IgD-negative memory B cell (primary cell): ENCODE data around the gene TARDBP. TPM values are rescaled to one million over a fixed set of nuclear protein-coding genes. Genes with fewer than 3 reads are reported as not detected.
"Not testable (repeated sequence)": the region's sequence is repeated elsewhere in the genome, so short reads cannot be mapped to it uniquely, and the experiment has no call there.

ENCODE experiments used
- H3K27ac Mint-ChIP-seq, 3 donors: one replicate each; pipeline ENCODE4 v1.8.0; 2020 to 2022; ENCODE audit warnings: mild to moderate bottlenecking in 3 of 3, mixed read lengths in 3 of 3, moderate library complexity in 1 of 3
- H3K27me3 Mint-ChIP-seq: one replicate; pipeline ENCODE4 v1.8.0; 2021; ENCODE audit warnings: mixed read lengths
- H3K36me3 Mint-ChIP-seq: one replicate; pipeline ENCODE4 v1.8.0; 2020; ENCODE audit warnings: mild to moderate bottlenecking, mixed read lengths
- H3K4me1 Mint-ChIP-seq, 3 donors: one replicate each; pipeline ENCODE4 v1.8.0; 2020 to 2022; ENCODE audit warnings: mixed read lengths in 3 of 3, mild to moderate bottlenecking in 1 of 3
- H3K4me3 Mint-ChIP-seq, 4 donors: one replicate each; pipeline ENCODE4 v1.8.0; 2020 to 2022; ENCODE audit warnings: mild to moderate bottlenecking in 4 of 4, mixed read lengths in 4 of 4, moderate library complexity in 3 of 4
- H3K9me3 Mint-ChIP-seq, 3 donors: one replicate each; pipeline ENCODE4 v1.8.0; 2020 to 2021; ENCODE audit warnings: mixed read lengths in 3 of 3, mild to moderate bottlenecking in 1 of 3
- polyA plus RNA-seq: library from polyadenylated mRNA; unstranded; fragments of 300-500 nt; fragmentation: Illumina TruSeq; gene quantifications from one replicate; pipeline ENCODE4 v1.2.3, GENCODE V29; 2021

The TARDBP gene
- polyA plus RNA-seq, 1 donor from 2014 or later: 59.2 TPM

DNA sequence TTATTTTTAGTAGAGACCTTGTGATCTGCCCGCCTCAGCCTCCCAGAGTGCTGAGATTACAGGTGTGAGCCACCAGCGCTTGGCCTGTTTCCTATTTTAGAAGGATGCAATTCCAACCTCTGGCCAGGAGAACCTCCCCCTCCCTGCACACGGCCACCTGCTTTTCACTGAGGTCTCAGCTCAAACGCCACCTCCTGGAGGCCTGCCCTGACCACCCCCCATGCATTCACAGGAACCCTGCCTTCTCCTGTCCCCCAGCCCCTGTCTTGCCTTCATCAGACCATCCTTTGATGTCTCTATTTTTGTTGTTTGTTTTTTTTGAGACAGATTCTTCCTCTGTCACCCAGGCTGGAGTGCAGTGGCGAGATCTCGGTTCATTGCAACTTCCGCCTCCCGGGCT lies 45.0 kb downstream of the TARDBP start:
- Mint-ChIP-seq H3K9me3 (no peaks in the 10 kb centered on the region), H3K4me1 (peaks cover 10 to 16% (median 11%) of the 10 kb centered on the region in 3 donors), H3K4me3 (peak overlapping the region in 2 of 4 donors; percentile 47 to 100), H3K36me3 (peaks cover 3% of the 10 kb centered on the region), H3K27me3 (no peaks in the 10 kb centered on the region), H3K27ac (peak overlapping the region in 1 of 3 donors; percentile 59)

DNA sequence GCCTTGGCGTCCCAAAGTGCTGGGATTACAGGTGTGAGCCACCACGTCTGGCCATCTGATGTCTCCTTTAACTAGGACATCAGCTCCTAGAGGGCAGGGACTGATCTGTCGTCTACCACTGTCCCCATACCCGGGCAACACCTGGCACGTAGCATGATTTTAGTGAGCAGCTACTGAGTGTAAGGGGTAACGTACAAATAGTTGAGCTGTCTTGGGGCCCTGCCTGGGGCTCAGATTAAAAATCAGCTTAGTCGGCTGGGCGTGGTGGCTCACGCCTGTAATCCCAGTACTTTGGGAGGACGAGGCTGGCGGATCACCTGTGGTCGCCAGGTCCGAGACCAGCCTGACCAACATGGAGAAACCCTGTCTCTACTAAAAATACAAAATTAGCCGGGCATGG lies 45.6 kb downstream of the TARDBP start:
- Mint-ChIP-seq H3K36me3 (peaks cover 3% of the 10 kb centered on the region), H3K4me3 (peak overlapping the region in 3 of 4 donors; percentile 70 to 100 (median 99)), H3K27me3 (no peaks in the 10 kb centered on the region), H3K4me1 (peaks cover 11 to 14% (median 14%) of the 10 kb centered on the region in 3 donors), H3K9me3 (no peaks in the 10 kb centered on the region), H3K27ac (no peak overlapping the region)

DNA sequence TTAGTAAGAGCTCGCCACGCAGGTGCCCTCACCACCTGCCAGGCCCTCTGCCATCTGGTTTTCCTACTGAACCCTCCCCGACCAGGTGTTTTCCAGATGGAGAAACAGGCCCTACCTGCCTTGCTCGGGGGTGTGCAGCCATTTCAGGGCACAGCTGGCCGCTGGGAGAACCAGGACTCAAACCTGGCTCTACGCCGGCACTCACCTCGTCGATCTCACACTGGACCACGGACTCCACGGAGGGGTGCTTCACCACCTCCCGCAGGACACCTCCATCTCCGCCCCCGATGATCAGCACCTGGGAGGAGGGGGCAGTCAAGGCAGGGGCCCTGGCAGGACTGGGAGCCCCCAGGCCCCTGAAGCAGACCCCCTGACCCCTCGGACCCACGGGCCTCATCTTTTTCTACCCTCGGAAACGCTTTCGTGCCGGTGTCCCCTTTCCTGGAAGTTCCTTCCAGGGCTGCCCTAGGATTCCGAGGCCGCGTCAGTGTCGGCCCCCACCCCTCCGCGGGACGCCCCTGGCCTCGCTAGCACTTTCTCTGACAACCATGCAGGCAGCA lies 46.2 kb downstream of the TARDBP start:
- Mint-ChIP-seq H3K27me3 (no peaks in the 10 kb centered on the region), H3K27ac (peak overlapping the region in 1 of 3 donors; percentile 92), H3K4me1 (peaks cover 11 to 14% (median 14%) of the 10 kb centered on the region in 3 donors), H3K36me3 (peaks cover 3% of the 10 kb centered on the region), H3K4me3 (peak overlapping the region; percentile 89 to 100 (median 97)), H3K9me3 (no peaks in the 10 kb centered on the region)

DNA sequence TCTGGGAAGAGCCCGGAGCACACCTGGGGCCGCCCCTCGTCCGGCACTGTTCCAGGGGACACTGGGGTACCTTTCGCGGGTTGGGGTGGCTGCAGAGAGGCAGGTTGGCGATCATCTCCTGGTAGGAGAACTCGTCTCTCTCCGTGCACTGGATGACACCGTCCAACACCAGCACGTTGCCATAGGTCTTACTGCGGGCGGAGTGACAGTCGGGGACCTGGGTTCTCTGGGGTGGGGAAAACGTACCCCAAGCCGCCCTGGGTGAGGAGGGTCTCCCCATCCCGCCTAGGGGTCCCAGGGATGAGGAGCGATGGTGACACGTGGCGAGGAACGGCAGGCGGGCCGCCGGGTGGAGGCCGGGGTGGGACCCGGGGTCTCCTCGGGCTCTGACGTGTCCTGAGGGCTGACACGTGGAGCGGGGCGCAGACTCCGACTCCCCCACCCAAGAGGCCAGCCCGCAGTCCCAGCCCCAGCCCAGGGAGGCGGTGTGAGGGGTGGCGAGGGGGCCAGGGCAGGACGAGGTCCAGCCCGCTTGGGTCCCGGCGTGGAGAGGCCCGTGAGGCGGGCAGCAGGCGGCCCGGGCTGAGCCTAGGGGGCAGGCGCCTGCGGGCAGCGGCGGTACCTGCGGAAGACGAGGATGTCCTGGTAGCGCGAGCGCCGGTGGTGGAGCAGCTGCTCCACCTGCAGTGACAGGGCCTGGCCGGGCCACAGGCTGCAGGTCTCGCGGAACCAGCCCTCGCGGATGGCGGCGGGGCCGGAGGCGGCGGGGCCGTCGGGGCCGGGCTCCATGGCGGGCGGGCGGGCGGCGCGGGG lies 46.9 kb downstream of the TARDBP start:
- Mint-ChIP-seq H3K9me3 (no peaks in the 10 kb centered on the region), H3K27ac (peak overlapping the region in 1 of 3 donors; percentile 92), H3K4me1 (peaks cover 11 to 14% (median 14%) of the 10 kb centered on the region in 3 donors), H3K27me3 (no peaks in the 10 kb centered on the region), H3K36me3 (peaks cover 3% of the 10 kb centered on the region), H3K4me3 (peak overlapping the region; percentile 89 to 100 (median 97))

DNA sequence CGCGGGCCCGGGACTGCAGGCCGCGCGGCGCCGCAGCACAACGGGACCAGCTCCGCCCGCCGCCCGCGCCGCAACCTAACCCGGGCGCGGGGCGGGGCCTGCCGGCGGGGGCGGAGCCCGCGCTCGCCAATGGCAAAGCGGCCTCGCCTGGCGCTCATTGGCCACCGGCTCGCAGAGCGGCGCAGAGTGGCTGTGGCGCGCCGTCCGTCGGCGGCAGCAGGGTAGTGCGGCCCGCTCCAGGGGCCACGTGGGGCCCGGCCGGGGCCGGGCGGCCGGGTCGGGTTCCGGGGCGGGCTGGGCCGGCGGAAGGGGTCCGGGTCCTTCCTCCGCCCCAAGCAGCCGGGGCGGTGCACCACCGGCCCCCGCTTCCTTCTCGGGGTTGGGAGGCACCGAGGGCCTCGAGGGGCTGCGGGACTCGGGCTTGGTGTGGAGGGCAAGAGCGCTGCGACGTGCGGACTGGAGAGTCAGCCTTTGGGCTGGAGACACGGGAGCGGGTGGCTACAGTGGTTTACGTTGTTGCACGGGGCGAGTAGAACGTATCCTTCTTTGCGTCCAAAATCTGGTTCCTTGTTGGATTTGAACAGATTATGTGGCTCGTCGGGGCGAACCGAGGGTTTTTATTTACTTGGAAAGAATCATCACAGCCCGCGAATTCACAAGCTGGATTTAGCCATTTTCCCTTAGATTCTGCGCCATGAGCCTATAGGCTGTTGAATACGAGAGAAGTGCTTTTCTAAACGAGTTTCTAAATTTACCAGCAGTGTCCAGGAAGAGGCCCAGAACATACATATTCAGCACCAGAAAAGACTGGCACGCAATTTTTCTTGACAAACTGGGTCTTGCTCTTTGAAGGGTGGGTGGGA lies 47.7 kb downstream of the TARDBP start, which contains the start of gene SRM:
Gene SRM, minus strand, starts transcription at position 51 of the 863 bp plus-strand sequence. CDS start 75 bp downstream, outside the sequence.
- Mint-ChIP-seq H3K4me3 (peak within 1 kb of the TSS; percentile 89 to 100 (median 97)), H3K27ac (peak within 1 kb of the TSS; percentile 84 to 92 (median 85)), H3K9me3 (no peaks in the 10 kb centered on the region), H3K27me3 (no peaks in the 10 kb centered on the region), H3K4me1 (peaks cover 11 to 14% (median 14%) of the 10 kb centered on the region in 3 donors), H3K36me3 (peaks cover 3% of the 10 kb centered on the region)

DNA sequence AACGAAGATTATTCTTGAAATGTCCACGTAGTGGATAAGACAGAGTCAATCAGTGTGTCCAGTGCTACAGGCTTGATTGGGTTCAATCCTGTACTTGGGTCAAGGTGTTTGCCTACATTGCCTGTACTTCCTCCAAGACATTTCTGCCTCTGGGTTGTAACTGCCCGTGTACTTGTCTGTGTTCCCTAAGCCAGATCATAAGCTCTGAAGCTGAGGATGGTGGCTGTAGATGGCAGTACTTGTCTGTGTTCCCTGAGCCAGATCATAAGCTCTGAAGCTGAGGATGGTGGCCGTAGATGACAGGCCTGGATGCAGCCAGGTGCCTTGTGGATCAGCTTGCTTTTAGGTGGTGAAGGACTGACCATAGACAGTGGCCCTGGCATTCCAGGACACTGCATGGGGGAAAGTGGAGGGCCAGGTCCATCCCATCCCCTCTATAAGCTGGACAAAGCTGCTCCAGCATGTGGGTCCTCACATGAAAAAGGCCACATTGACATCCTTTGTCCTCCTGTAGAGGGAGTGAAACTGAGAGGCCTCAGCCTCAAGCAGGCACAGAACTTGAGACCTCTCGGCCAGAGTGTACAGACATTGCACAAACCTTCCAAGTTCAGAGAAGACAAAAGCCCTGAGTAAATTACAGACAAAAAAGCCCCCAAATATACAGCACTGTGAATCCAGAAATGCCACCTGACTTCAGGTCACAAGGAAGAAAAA lies 49.4 kb downstream of the TARDBP start:
- peak overlapping the region; percentile 21 to 100 (median 52) for H3K4me3 Mint-ChIP-seq
- no peaks in the 10 kb centered on the region for H3K27me3 Mint-ChIP-seq
- peaks cover 11 to 14% (median 14%) of the 10 kb centered on the region in 3 donors for H3K4me1 Mint-ChIP-seq
- H3K9me3 Mint-ChIP-seq: no peaks in the 10 kb centered on the region
- peaks cover 3% of the 10 kb centered on the region for H3K36me3 Mint-ChIP-seq
- no peak overlapping the region for H3K27ac Mint-ChIP-seq

DNA sequence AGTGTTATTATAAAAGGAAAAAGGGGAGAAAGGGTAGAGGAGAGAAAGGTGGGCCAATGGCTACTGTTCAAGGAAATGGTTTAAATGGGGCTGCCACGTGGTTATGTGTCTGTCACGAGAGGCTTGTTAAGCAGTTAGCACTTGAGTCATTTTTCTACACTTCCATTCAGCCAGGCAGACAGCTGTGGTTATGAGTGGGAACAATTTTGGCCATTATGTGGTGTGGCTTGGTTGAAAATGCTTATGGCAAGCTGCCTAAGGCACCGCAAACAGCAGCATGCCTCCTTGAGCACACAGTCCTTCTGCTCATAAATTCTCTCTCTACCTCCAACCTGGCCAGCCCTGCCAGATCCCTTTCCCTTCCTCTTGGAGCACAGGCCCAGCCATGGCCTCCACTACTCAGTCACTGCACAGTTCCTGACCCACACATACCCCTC lies 50.5 kb downstream of the TARDBP start:
- Mint-ChIP-seq H3K27ac (peak overlapping the region in 1 of 3 donors; percentile 14), H3K27me3 (no peaks in the 10 kb centered on the region), H3K9me3 (no peaks in the 10 kb centered on the region), H3K4me1 (peaks cover 11 to 14% (median 11%) of the 10 kb centered on the region in 3 donors), H3K4me3 (peak overlapping the region in 1 of 4 donors; percentile 81), H3K36me3 (peaks cover 2% of the 10 kb centered on the region)

DNA sequence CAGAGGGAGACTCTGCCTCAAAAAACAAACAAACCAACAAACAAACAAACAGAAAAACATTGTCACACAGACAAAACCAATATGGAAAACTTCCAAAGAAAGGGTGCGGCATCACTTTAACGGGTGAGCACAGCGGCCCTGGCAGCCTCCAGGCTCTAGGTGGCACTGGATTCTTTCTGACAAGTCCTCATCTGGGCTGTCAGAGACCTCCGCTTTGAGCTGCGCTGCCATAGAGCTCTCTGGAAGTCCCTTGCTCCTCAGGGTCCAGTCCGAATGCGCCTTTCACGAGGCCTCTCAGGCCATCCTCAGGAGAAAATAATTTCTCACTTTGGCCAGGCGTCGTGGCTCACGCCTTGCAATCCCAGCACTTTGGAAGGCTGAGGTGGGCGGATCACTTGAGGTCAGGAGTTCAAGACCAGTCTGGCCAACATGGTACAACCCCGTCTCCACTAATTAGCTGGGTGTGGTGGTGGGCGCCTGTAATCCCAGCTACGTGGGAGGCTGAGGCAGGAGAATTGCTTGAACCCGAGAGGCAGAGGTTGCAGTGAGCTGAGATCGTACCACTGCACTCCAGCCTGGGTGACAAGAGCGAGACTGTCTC lies 51.6 kb downstream of the TARDBP start:
- H3K36me3 Mint-ChIP-seq: not testable (repeated sequence)

DNA sequence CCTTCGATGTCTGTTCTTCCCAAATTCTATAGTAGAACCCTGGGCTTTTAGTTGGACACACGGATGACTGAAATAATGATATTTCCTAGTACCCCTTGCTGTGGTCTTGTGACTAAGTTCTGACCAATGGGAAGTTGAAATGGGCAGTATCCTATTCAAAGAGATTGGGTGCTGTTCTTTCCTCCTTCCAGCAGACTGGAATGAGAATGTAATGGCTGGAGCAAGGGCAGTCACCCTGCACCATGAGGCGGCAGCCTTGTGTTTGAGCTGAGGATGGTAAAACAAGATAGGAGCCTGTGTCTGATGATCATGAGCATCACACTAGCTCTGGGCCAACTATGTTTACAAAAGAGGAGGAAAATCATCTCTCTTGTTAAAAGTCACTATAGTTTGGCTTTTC lies 52.5 kb downstream of the TARDBP start:
- H3K27ac Mint-ChIP-seq: no peak overlapping the region
- H3K9me3 Mint-ChIP-seq: no peaks in the 10 kb centered on the region
- no peak overlapping the region for H3K4me3 Mint-ChIP-seq
- H3K27me3 Mint-ChIP-seq: no peaks in the 10 kb centered on the region
- peaks cover 8 to 14% (median 8%) of the 10 kb centered on the region in 3 donors for H3K4me1 Mint-ChIP-seq
- H3K36me3 Mint-ChIP-seq: peaks cover 2% of the 10 kb centered on the region

More for the DNA sequence above, 51.6 kb downstream of the TARDBP start:
- not testable (repeated sequence) for H3K4me3 Mint-ChIP-seq, H3K27me3 Mint-ChIP-seq, H3K9me3 Mint-ChIP-seq, H3K27ac Mint-ChIP-seq
- H3K4me1 Mint-ChIP-seq: peaks cover 8 to 14% (median 9%) of the 10 kb centered on the region in 3 donors

DNA sequence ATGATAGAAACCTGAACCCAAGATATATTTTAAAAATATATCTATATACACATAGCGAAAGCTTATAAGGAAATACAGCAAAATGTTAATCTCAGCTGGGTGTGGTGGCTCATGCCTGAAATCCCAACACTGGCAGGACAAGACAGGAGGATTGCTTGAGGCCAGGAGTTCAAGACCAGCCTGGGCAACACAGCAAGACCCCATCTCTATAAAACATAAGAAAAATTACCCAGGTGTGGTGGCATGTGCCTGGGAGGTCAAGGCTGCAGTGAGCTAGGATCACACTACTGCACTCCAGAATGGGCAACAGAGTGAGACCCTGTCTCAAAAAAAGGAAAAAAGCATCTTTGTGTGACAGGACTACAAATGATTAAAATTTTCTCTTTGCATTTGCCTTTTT lies 53.3 kb downstream of the TARDBP start:
- H3K27ac Mint-ChIP-seq: no peak overlapping the region
- peaks cover 4 to 8% (median 6%) of the 10 kb centered on the region in 3 donors for H3K4me1 Mint-ChIP-seq
- no peak overlapping the region for H3K4me3 Mint-ChIP-seq
- peaks cover 2% of the 10 kb centered on the region for H3K36me3 Mint-ChIP-seq
- no peaks in the 10 kb centered on the region for H3K9me3 Mint-ChIP-seq
- H3K27me3 Mint-ChIP-seq: no peaks in the 10 kb centered on the region

DNA sequence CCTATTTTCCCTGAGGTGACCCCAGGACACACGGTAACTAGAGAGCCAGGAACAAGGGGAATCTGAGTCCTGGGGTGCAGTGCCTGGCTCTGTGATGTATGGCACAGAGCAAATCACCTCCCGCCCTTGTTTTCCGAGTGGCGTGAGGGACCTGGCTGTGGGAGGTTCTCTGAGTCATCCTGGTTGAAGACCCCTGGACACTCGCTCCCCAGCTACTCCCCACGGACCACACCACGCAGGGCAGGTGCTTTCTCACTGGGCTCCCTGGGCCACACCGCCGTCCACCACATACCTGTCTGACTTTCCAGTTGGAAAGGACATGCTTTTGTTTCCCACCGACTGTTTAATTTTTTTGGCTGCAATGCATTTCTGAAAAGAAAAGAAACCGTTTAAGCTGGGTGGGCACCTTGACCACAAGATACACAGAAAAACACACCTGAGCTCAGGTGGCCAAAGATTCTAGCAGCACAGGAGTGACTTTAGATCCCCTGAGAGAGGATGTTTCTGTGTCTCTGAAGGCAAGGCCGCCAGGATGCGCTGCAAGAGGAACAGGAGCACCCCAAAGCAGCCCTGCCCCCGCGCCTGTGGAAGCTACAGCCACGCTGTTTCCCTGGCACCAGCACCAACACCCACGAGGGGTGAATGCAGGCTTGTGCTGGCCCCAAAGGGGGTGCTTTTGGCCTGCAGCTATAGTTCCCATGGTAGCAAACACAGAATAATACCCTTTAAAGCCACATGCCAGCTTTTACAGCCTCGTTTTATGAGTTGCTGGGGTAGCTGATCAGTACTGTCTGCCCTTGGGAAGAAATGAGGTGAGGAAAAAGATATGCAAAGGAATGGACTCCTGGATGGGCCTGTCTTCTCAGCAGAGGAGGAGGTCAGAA lies 55.5 kb downstream of the TARDBP start:
- Mint-ChIP-seq H3K4me3 (no peak overlapping the region), H3K4me1 (peaks cover 0 to 12% (median 11%) of the 10 kb centered on the region in 3 donors), H3K27me3 (no peaks in the 10 kb centered on the region), H3K36me3 (peaks cover 2% of the 10 kb centered on the region), H3K9me3 (no peaks in the 10 kb centered on the region), H3K27ac (peak overlapping the region in 1 of 3 donors; percentile 16)

DNA sequence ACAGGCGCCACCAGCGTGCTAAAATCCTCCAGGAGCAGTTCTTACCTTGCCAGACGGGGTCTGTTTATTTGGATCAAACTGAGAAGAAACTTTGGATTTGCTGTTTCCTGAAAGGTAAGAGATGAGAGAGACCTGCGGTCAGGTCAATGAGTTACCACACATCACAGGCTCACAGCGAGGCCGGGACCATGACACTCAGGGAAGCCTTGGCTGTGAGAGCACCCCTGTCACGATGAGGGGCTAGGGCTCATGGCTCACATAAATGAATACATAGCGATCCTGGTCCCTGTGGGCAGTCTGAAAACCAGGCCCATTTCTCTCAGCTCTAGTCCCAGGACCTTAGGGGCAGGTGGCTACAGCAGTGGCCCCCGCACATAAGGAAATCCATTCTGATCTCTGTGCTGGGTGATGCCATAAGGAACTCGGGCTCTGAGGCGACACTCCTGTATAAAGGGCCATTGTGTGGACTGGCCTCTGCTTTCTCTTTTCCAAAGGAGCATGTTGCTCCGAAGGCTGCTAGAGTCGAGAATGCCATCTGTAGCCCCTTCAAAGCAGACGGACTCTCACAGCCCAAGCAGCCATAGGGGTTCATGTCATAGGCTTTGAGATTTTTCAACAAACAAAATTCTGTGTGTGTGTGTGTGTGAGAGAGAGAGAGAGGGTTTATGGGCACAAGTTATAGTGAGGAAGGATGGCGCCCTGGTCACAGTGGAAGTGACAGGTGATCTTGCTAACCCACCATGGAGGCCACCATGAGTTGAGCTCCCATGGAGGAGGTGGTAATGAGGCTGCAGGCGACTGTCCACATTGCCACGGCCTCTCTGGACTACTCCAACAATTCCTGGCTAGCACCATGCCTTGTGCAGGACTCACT lies 56.4 kb downstream of the TARDBP start:
- H3K9me3 Mint-ChIP-seq: no peaks in the 10 kb centered on the region
- no peak overlapping the region for H3K27ac Mint-ChIP-seq
- H3K27me3 Mint-ChIP-seq: no peaks in the 10 kb centered on the region
- H3K4me1 Mint-ChIP-seq: peaks cover 0 to 12% (median 11%) of the 10 kb centered on the region in 3 donors
- peaks cover 2% of the 10 kb centered on the region for H3K36me3 Mint-ChIP-seq
- H3K4me3 Mint-ChIP-seq: no peak overlapping the region
